H1 (cell line): ENCODE measurements around the gene SLC16A5. TPM values are rescaled to one million over a fixed set of nuclear protein-coding genes. Genes with fewer than 3 reads are reported as not detected.

Source experiments
- CBX5 ChIP-seq: fragments of 300-800, 300-1000 bp; sonication (generic); IDR thresholded peaks from 2 replicates; pipeline ENCODE4 v1.7.1; 2016; ENCODE audit warnings: antibody characterized with exemption, low read length, low read depth
- polyA plus RNA-seq, 7 experiments: library from polyadenylated mRNA; depleted of rRNA in 3 of 7; stranded (reverse) in 5 of 7; unstranded in 2 of 7; fragments of >200 nt in 5 of 7; fragments of 200-250 nt in 2 of 7; gene quantifications; 1 replicate in 5 of 7; 2 replicates in 1 of 7; 4 replicates in 1 of 7; pipeline versions ENCODE4 v1.2.1 to v1.2.3, GENCODE V29; 2011 to 2013; ENCODE audit warnings: missing spikeins in 2 of 7, mixed read lengths in 2 of 7
- total RNA-seq: library from RNA; stranded (reverse); fragmentation: NEBNext Ultra II Directional; extraction: Animal tissue kit (Norgen Biotek cat#: 25700); gene quantifications from 2 replicates; pipeline ENCODE4 v1.2.1, GENCODE V29; 2021

Gene SLC16A5
- total and polyA plus RNA-seq, 2 of the 8 experiments (the other 6 are each of a cell fraction or from before 2014, with no cell fraction given), result 17.1 to 34.7 TPM

DNA sequence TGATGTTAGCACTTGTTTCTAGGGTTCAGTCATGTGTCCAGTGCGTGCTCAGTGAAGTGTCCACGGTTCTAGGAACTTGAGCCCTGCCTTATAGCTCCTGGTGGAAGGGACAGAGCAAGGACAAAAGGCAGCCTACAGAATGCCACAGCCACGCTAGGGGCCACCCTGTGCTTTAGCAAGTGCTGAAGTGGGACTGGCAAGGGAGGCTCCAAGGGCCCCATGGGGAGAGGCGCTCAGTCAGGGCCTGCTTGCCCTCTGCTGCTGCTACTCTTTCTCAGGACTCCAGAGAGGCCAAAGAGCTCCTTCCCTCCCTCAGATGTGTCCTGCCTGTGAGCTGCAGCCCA is 37.0 kb downstream of the SLC16A5 start (continued):
- TF ChIP-seq CBX5, result no peak
